SK-N-SH treated with all-trans-retinoic acid at 6 μM for 48 hours (cell line): Measurements from ENCODE around the gene SCN3B.

ENCODE experiments used
- ATAC-seq: fragments of 200-7000 bp; cut with Tn5 transposase; 3 replicates; pipeline ENCODE4 v1.9.1; 2020; ENCODE audit warnings: mild to moderate bottlenecking, moderate library complexity
- ARNTL ChIP-seq: fragments of 450-650 bp; formaldehyde crosslinking; IDR thresholded peaks from 2 replicates; pipeline ENCODE4 v1.5.0; 2020; ENCODE audit warnings: low read depth, mild to moderate bottlenecking, moderate library complexity, borderline replicate concordance
- BACH2 ChIP-seq: fragments of 250-450 bp; sonication (Bioruptor Pico); IDR thresholded peaks from 2 replicates; pipeline ENCODE4 v1.9.0; 2021; ENCODE audit warnings: mild to moderate bottlenecking, borderline replicate concordance
- CSDC2 ChIP-seq: fragments of 250-450 bp; sonication (Bioruptor Pico); IDR thresholded peaks from 2 replicates; pipeline ENCODE4 v1.5.0; 2020; ENCODE audit warnings: mild to moderate bottlenecking, moderate library complexity
- ESRRG ChIP-seq: fragments of 250-450 bp; sonication (Bioruptor Pico); IDR thresholded peaks from 2 replicates; pipeline ENCODE4 v1.6.1; 2021; ENCODE audit warnings: mild to moderate bottlenecking
- GLIS3 ChIP-seq: fragments of 250-450 bp; sonication (Bioruptor Pico); IDR thresholded peaks from 2 replicates; pipeline ENCODE4 v1.5.0; 2020; ENCODE audit warnings: mild to moderate bottlenecking, moderate library complexity
- ISL1 ChIP-seq: fragments of 250-450 bp; sonication (Bioruptor Pico); IDR thresholded peaks from 2 replicates; pipeline ENCODE4 v2.1.2; 2022; ENCODE audit warnings: mild to moderate bottlenecking, moderate library complexity
- OSR1 ChIP-seq: fragments of 250-450 bp; sonication (Bioruptor Pico); IDR thresholded peaks from 2 replicates; pipeline ENCODE4 v1.8.0; 2022; ENCODE audit warnings: moderate library complexity, mild to moderate bottlenecking, inconsistent platforms
- POU6F1 ChIP-seq: fragments of 250-450 bp; sonication (Bioruptor Pico); IDR thresholded peaks from 2 replicates; pipeline ENCODE4 v1.8.0; 2021; ENCODE audit warnings: low read depth, mild to moderate bottlenecking, moderate library complexity, borderline replicate concordance
- PPARA ChIP-seq: fragments of 250-450 bp; sonication (Bioruptor Pico); IDR thresholded peaks from 2 replicates; pipeline ENCODE4 v1.5.0; 2020; ENCODE audit warnings: mild to moderate bottlenecking, borderline replicate concordance
- RARB ChIP-seq: fragments of 250-450 bp; sonication (Bioruptor Pico); IDR thresholded peaks from 2 replicates; pipeline ENCODE4 v1.8.0; 2021; ENCODE audit warnings: mild to moderate bottlenecking, moderate library complexity
- SNAI2 ChIP-seq: fragments of 250-450 bp; sonication (Bioruptor Pico); IDR thresholded peaks from 2 replicates; pipeline ENCODE4 v1.5.0; 2020; ENCODE audit warnings: mild to moderate bottlenecking, moderate library complexity
- TCF4 ChIP-seq: fragments of 250-450 bp; sonication (Bioruptor Pico); IDR thresholded peaks from 2 replicates; pipeline ENCODE4 v1.8.0; 2021; ENCODE audit warnings: mild to moderate bottlenecking, moderate library complexity, borderline replicate concordance
- ZC3H10 ChIP-seq: fragments of 250-450 bp; sonication (Bioruptor Pico); IDR thresholded peaks from 2 replicates; pipeline ENCODE4 v1.5.1; 2021; ENCODE audit warnings: mild to moderate bottlenecking, moderate library complexity
- ZFP3 ChIP-seq: fragments of 250-450 bp; sonication (Bioruptor Pico); IDR thresholded peaks from 2 replicates; pipeline ENCODE4 v1.5.0; 2020; ENCODE audit warnings: mild to moderate bottlenecking, moderate library complexity
- ZFP30 ChIP-seq: fragments of 450-650 bp; formaldehyde crosslinking; IDR thresholded peaks from 2 replicates; pipeline ENCODE4 v1.5.0; 2022; ENCODE audit warnings: mild to moderate bottlenecking, moderate library complexity
- ZNF565 ChIP-seq: fragments of 450-650 bp; formaldehyde crosslinking; conservative IDR thresholded peaks from 2 replicates; pipeline ENCODE4 v1.5.0; 2020; ENCODE audit warnings: low read depth, mild to moderate bottlenecking, moderate library complexity
- ZNF70 ChIP-seq: fragments of 450-650 bp; formaldehyde crosslinking; IDR thresholded peaks from 2 replicates; pipeline ENCODE4 v1.5.0; 2020; ENCODE audit warnings: mild to moderate bottlenecking, moderate library complexity
- ZNF8 ChIP-seq: fragments of 450-650 bp; formaldehyde crosslinking; IDR thresholded peaks from 2 replicates; pipeline ENCODE4 v1.5.0; 2020; ENCODE audit warnings: mild to moderate bottlenecking, moderate library complexity
- TF ChIP-seq, protein P1 (sequence below): fragments of 250-450 bp; sonication (Bioruptor Pico); IDR thresholded peaks from 2 replicates; pipeline ENCODE4 v1.5.1; 2020; ENCODE audit warnings: low read depth, mild to moderate bottlenecking, moderate library complexity
- TF ChIP-seq, protein P2 (sequence below): fragments of 250-450 bp; sonication (Bioruptor Pico); IDR thresholded peaks from 2 replicates; pipeline ENCODE4 v1.5.1; 2021; ENCODE audit warnings: mild to moderate bottlenecking, moderate library complexity
- TF ChIP-seq, protein P3 (sequence below): fragments of 250-450 bp; sonication (Bioruptor Pico); IDR thresholded peaks from 2 replicates; pipeline ENCODE4 v1.5.0; 2020; ENCODE audit warnings: mild to moderate bottlenecking, moderate library complexity
- TF ChIP-seq, protein P4 (sequence below): fragments of 250-450 bp; sonication (Bioruptor Pico); IDR thresholded peaks from 2 replicates; pipeline ENCODE4 v1.8.0; 2020; ENCODE audit warnings: mild to moderate bottlenecking, moderate library complexity, borderline replicate concordance

The SCN3B gene

DNA sequence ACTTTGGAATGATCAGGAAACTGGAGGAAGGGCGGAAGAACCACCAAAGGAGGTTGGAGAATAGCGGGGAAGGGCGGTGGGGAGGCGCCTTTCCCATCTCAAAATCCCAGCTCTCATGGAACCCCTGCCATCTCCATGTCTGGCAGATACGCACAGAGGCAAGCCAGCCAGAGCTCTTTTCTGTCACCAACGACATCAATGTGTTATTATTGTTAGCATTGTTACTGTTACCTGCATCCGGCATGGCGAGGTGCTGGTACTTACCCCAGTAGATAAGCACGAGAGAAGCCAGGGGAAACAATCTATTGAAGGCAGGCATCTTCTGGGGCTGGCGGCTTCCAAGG lies 969 bp downstream of the SCN3B start (continued):
- TF ChIP-seq, protein P1, sequence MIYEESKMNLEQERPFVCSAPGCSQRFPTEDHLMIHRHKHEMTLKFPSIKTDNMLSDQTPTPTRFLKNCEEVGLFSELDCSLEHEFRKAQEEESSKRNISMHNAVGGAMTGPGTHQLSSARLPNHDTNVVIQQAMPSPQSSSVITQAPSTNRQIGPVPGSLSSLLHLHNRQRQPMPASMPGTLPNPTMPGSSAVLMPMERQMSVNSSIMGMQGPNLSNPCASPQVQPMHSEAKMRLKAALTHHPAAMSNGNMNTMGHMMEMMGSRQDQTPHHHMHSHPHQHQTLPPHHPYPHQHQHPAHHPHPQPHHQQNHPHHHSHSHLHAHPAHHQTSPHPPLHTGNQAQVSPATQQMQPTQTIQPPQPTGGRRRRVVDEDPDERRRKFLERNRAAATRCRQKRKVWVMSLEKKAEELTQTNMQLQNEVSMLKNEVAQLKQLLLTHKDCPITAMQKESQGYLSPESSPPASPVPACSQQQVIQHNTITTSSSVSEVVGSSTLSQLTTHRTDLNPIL (CRISPR knock-in tag), result no peak
- TF ChIP-seq ZNF8 (no peak), PPARA (CRISPR knock-in tag) (no peak)

DNA sequence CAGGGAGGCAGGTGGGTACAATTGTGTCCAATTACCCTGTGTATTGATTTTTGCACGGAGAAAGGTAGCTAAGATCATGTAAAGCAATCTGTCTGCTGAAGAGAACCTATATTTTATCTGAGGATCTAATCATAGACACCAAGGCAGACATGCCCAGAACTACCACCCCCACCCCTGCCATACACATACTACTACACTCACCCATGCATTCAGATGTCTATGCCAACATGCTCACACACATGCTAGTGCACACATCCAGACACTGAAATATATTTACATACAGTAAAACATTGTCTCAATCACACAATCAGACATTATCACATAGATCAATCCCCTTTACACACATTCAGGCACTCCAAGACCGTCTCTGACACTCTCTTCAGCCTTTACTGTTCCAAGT lies 1.8 kb downstream of the SCN3B start:
- no peak for ATAC-seq
- TF ChIP-seq ESRRG (no peak), ZC3H10 (CRISPR knock-in tag) (no peak), GLIS3 (CRISPR knock-in tag) (no peak), ZFP3 (CRISPR knock-in tag) (no peak), ZNF565 (no peak), ARNTL (CRISPR knock-in tag) (no peak), RARB (CRISPR knock-in tag) (no peak), BACH2 (no peak), POU6F1 (CRISPR knock-in tag) (no peak), ISL1 (no peak), PPARA (CRISPR knock-in tag) (no peak), SNAI2 (no peak), ZFP30 (CRISPR knock-in tag) (no peak), ZNF70 (no peak), TCF4 (no peak), CSDC2 (no peak), OSR1 (CRISPR knock-in tag) (no peak), ZNF8 (no peak)
- TF ChIP-seq, protein P1 (CRISPR knock-in tag), result no peak
- TF ChIP-seq, protein P2, sequence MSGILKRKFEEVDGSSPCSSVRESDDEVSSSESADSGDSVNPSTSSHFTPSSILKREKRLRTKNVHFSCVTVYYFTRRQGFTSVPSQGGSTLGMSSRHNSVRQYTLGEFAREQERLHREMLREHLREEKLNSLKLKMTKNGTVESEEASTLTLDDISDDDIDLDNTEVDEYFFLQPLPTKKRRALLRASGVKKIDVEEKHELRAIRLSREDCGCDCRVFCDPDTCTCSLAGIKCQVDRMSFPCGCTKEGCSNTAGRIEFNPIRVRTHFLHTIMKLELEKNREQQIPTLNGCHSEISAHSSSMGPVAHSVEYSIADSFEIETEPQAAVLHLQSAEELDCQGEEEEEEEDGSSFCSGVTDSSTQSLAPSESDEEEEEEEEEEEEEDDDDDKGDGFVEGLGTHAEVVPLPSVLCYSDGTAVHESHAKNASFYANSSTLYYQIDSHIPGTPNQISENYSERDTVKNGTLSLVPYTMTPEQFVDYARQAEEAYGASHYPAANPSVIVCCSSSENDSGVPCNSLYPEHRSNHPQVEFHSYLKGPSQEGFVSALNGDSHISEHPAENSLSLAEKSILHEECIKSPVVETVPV (CRISPR knock-in tag), result no peak

GRCh38 chr11:123650901-123651300 lies 3.5 kb downstream of the SCN3B start:
- TF ChIP-seq ARNTL (CRISPR knock-in tag) (no peak), POU6F1 (CRISPR knock-in tag) (no peak), ZC3H10 (CRISPR knock-in tag) (no peak), PPARA (CRISPR knock-in tag) (no peak), ZNF70 (no peak), ZFP3 (CRISPR knock-in tag) (no peak), TCF4 (no peak), CSDC2 (no peak), SNAI2 (no peak)
- TF ChIP-seq, protein P3, sequence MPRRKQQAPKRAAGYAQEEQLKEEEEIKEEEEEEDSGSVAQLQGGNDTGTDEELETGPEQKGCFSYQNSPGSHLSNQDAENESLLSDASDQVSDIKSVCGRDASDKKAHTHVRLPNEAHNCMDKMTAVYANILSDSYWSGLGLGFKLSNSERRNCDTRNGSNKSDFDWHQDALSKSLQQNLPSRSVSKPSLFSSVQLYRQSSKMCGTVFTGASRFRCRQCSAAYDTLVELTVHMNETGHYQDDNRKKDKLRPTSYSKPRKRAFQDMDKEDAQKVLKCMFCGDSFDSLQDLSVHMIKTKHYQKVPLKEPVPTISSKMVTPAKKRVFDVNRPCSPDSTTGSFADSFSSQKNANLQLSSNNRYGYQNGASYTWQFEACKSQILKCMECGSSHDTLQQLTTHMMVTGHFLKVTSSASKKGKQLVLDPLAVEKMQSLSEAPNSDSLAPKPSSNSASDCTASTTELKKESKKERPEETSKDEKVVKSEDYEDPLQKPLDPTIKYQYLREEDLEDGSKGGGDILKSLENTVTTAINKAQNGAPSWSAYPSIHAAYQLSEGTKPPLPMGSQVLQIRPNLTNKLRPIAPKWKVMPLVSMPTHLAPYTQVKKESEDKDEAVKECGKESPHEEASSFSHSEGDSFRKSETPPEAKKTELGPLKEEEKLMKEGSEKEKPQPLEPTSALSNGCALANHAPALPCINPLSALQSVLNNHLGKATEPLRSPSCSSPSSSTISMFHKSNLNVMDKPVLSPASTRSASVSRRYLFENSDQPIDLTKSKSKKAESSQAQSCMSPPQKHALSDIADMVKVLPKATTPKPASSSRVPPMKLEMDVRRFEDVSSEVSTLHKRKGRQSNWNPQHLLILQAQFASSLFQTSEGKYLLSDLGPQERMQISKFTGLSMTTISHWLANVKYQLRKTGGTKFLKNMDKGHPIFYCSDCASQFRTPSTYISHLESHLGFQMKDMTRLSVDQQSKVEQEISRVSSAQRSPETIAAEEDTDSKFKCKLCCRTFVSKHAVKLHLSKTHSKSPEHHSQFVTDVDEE (CRISPR knock-in tag), result no peak
- TF ChIP-seq, protein P4, sequence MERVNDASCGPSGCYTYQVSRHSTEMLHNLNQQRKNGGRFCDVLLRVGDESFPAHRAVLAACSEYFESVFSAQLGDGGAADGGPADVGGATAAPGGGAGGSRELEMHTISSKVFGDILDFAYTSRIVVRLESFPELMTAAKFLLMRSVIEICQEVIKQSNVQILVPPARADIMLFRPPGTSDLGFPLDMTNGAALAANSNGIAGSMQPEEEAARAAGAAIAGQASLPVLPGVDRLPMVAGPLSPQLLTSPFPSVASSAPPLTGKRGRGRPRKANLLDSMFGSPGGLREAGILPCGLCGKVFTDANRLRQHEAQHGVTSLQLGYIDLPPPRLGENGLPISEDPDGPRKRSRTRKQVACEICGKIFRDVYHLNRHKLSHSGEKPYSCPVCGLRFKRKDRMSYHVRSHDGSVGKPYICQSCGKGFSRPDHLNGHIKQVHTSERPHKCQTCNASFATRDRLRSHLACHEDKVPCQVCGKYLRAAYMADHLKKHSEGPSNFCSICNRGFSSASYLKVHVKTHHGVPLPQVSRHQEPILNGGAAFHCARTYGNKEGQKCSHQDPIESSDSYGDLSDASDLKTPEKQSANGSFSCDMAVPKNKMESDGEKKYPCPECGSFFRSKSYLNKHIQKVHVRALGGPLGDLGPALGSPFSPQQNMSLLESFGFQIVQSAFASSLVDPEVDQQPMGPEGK (CRISPR knock-in tag), result no peak
- TF ChIP-seq, protein P2 (CRISPR knock-in tag), result no peak
- no peak for ATAC-seq
